ENCODE data around the gene TSPAN10. TPM values are rescaled to one million over a fixed set of nuclear protein-coding genes. Genes with fewer than 3 reads are reported as not detected.

TSPAN10 gene
- total and polyA plus RNA-seq, 9 of the 15 experiments (the other 6 are each of a cell fraction or from before 2014, with no cell fraction given), result 0.05 to 0.31 (median 0.13) TPM; not detected in 1

DNA sequence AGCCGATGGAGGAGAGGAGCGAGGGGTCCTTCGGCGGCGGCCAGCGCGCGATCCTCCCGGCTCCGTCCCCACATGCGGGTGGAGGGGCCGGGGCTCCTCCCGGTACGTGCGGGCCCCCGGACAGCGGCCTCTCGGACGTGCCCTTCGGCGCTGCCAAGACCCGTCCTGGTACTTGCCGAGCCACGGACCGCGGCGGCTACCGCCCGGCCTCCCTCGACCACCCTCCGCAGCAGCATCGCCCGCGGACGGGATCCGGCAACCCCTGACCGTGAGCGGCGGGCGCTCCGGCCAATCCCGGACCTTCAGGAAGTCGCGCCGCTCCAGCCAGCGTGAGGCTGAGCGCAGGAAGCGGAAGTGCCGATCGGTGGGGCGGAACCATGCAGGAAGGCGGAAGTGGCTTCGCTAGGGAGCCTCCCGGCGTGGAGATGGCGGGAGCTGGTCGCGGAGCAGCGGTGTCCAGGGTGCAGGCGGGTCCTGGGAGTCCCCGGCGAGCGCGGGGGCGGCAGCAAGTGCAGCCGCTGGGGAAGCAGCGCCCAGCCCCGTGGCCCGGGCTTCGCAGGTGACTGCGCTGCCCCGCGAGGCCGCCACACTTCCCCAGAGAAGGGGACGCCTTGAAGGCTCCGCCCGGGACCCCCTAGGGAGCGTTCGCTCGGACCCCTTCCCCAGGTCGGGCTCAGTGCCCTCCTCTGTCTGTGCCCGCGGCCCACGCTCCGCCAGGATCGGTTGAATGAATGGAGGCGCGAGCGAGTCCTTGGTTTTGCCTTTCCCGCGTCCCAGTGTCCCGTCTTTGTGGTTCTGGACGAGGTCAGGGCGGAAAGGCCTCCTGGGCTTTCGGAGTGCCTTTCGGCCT is 29.6 kb downstream of the TSPAN10 start, which contains the start of the genes CCDC137 and OXLD1 (continued):
- TF ChIP-seq, protein P1, sequence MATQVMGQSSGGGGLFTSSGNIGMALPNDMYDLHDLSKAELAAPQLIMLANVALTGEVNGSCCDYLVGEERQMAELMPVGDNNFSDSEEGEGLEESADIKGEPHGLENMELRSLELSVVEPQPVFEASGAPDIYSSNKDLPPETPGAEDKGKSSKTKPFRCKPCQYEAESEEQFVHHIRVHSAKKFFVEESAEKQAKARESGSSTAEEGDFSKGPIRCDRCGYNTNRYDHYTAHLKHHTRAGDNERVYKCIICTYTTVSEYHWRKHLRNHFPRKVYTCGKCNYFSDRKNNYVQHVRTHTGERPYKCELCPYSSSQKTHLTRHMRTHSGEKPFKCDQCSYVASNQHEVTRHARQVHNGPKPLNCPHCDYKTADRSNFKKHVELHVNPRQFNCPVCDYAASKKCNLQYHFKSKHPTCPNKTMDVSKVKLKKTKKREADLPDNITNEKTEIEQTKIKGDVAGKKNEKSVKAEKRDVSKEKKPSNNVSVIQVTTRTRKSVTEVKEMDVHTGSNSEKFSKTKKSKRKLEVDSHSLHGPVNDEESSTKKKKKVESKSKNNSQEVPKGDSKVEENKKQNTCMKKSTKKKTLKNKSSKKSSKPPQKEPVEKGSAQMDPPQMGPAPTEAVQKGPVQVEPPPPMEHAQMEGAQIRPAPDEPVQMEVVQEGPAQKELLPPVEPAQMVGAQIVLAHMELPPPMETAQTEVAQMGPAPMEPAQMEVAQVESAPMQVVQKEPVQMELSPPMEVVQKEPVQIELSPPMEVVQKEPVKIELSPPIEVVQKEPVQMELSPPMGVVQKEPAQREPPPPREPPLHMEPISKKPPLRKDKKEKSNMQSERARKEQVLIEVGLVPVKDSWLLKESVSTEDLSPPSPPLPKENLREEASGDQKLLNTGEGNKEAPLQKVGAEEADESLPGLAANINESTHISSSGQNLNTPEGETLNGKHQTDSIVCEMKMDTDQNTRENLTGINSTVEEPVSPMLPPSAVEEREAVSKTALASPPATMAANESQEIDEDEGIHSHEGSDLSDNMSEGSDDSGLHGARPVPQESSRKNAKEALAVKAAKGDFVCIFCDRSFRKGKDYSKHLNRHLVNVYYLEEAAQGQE (IDR thresholded peaks at IDR 0.05; ENCODE audit: borderline replicate concordance), result no peak
- TF ChIP-seq, protein P1 (CRISPR knock-in tag; IDR thresholded peaks at IDR 0.05; ENCODE audit: low read depth), result 0 out of 2 replicates have a peak, but pooled peaks have one; percentile 28
- TF ChIP-seq MBD2 (IDR thresholded peaks at IDR 0.05; ENCODE audit: borderline replicate concordance, low read depth), result peak; percentile 95
- peak; percentile 88 for TF ChIP-seq NFYB (IDR thresholded peaks at IDR 0.05; ENCODE audit: extremely low read depth, insufficient read length)
- TF ChIP-seq MTA3 (IDR thresholded peaks at IDR 0.05; ENCODE audit: borderline replicate concordance), result peak; percentile 72
- peak; percentile 56 to 73; a peak in 3 of 4 replicates for TF ChIP-seq MAZ (CRISPR knock-in tag; conservative IDR thresholded peaks at IDR 0.05 in 1 of 2, IDR thresholded peaks at IDR 0.05 in 1 of 2)
- peak; percentile 69; the same call in 1 of the 2 replicates for TF ChIP-seq BRD4 (IDR thresholded peaks at IDR 0.05)
- TF ChIP-seq TAF7 (tag; IDR thresholded peaks at IDR 0.05), result 0 out of 2 replicates have a peak, but pooled peaks have one; percentile 23
- TF ChIP-seq KAT7 (CRISPR knock-in tag; IDR thresholded peaks at IDR 0.05; ENCODE audit: borderline replicate concordance), result no peak
- peak; percentile 85 for TF ChIP-seq SP2 (IDR thresholded peaks at IDR 0.05; ENCODE audit: extremely low read depth, low read depth, low read length, poor library complexity, severe bottlenecking)
- no peak for TF ChIP-seq ZSCAN29 (IDR thresholded peaks at IDR 0.05)
- TF ChIP-seq PCBP1 (IDR thresholded peaks at IDR 0.05; ENCODE audit: low read depth, low read length, poor library complexity, severe bottlenecking), result peak; percentile 95
- TF ChIP-seq ZNF668 (CRISPR knock-in tag; IDR thresholded peaks at IDR 0.05), result no peak
- peak; percentile 72 for TF ChIP-seq U2AF1 (optimal IDR thresholded peaks at IDR 0.05; ENCODE audit: low read depth, low read length)
- peak in 1 of 2 experiments; percentile 55; a peak in 2 of 4 replicates for TF ChIP-seq SRF (CRISPR knock-in tag; IDR thresholded peaks at IDR 0.05)
- TF ChIP-seq NFIC (IDR thresholded peaks at IDR 0.05), result 0 out of 2 replicates have a peak, but pooled peaks have one; percentile 26
- TF ChIP-seq TGIF2 (CRISPR knock-in tag; IDR thresholded peaks at IDR 0.05), result 0 out of 2 replicates have a peak, but pooled peaks have one; percentile 34
- no peak for TF ChIP-seq SMC3 (conservative IDR thresholded peaks at IDR 0.05; ENCODE audit: insufficient read depth, low read depth, low read length)
